Uterus (tissue), 2 donors: Measurements from ENCODE around the gene BHLHE40.

ENCODE experiments used
- POLR2A ChIP-seq, 2 donors: fragments of 450-650 bp; IDR thresholded peaks; one replicate each; pipeline ENCODE4 v1.6.1; 2016; ENCODE audit warnings: antibody characterized with exemption in 2 of 2, mild to moderate bottlenecking in 1 of 2, moderate library complexity in 1 of 2
- TF ChIP-seq, protein P1 (sequence below), 4 experiments: fragments of 200-600 bp in 2 of 4; fragments of 450-650 bp in 2 of 4; sonication (generic) in 2 of 4; IDR thresholded peaks; one replicate each; pipeline ENCODE4 v1.5.1; 2016 to 2019; ENCODE audit warnings: antibody characterized with exemption in 4 of 4, mild to moderate bottlenecking in 2 of 4, moderate library complexity in 1 of 4

- TF ChIP-seq, protein P1, sequence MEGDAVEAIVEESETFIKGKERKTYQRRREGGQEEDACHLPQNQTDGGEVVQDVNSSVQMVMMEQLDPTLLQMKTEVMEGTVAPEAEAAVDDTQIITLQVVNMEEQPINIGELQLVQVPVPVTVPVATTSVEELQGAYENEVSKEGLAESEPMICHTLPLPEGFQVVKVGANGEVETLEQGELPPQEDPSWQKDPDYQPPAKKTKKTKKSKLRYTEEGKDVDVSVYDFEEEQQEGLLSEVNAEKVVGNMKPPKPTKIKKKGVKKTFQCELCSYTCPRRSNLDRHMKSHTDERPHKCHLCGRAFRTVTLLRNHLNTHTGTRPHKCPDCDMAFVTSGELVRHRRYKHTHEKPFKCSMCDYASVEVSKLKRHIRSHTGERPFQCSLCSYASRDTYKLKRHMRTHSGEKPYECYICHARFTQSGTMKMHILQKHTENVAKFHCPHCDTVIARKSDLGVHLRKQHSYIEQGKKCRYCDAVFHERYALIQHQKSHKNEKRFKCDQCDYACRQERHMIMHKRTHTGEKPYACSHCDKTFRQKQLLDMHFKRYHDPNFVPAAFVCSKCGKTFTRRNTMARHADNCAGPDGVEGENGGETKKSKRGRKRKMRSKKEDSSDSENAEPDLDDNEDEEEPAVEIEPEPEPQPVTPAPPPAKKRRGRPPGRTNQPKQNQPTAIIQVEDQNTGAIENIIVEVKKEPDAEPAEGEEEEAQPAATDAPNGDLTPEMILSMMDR (IDR thresholded peaks at IDR 0.05) = no peak
- no peak for TF ChIP-seq POLR2A (IDR thresholded peaks at IDR 0.05)
Measured at GRCh38 chr3:5020242-5020722, 41.0 kb downstream of the BHLHE40 start.
